ENCODE data around the gene CFAP45.

The CFAP45 gene

DNA sequence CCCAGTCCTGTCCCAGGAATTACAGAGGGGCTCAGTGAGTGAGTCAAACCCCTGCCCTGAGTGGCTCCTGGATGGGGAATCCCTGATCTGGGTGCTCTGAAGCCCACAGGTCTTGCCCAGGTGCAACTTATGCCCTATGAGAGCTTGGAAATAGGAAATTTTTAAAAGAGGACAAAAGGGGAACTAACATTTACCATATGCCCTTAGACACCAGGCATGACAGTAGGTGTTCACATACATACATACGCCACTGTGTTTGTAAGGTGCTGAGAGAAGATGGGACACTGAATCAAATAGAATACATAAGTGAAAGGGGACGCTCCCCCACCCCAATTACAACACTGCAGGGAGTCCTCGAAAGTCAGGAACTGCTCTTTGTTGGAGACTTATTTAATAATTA lies 1.4 kb downstream of the CFAP45 start:
- Histone ChIP-seq H3K27ac (ENCODE audit: low read depth, low read length) (no peak overlapping the region), H3K9me2 (replicated peaks; ENCODE audit: control insufficient read depth, low read length) (no peaks in the 10 kb centered on the region), H3K79me2 (ENCODE audit: control insufficient read depth, low read length) (no peaks in the 10 kb centered on the region), H4K20me1 (ENCODE audit: control insufficient read depth, insufficient read depth, low read depth, low read length) (no peaks in the 10 kb centered on the region), H3K9me3 (ENCODE audit: control insufficient read depth, insufficient read depth, low read length) (no peaks in the 10 kb centered on the region), H3K4me1 (ENCODE audit: control insufficient read depth, low read length) (no peaks in the 10 kb centered on the region), H3K4me3 (ENCODE audit: low read length) (no peak overlapping the region), H3K27me3 (ENCODE audit: control insufficient read depth, low read length) (no peaks in the 10 kb centered on the region; the same call in 1 of the 2 replicates), H3K36me3 (ENCODE audit: control insufficient read depth, low read length) (no peaks in the 10 kb centered on the region), H3F3A (ENCODE audit: control insufficient read depth, insufficient read depth) (no peaks in the 10 kb centered on the region), H3K4me2 (ENCODE audit: low read length) (no peak overlapping the region)
- TF ChIP-seq CTCF (IDR thresholded peaks at IDR 0.05; ENCODE audit: low read depth, low read length, poor library complexity, severe bottlenecking) (no peak), EZH2phosphoT487 (IDR thresholded peaks at IDR 0.05; ENCODE audit: borderline replicate concordance, low read length) (no peak)

DNA sequence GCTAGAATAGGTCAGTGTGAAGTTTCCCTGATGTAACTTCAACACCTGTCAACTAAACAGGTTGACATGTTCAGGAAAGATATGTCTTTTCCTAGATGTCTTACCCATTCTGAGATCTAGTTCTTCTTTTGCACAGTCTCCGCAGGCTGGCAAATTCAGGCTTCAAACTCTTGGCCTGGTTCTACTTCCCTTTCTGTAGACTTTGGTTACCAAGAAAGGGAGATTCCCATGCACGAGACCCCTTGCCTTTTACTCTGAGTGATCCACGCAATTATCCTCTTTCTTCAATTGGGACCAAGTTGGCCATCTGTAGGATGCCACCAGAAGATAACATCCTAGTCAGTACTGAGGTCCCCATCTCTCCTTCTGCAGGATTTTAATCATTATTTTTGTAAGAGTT lies 2.0 kb downstream of the CFAP45 start:
- H4K20me1 ChIP-seq (ENCODE audit: control insufficient read depth, insufficient read depth, low read depth, low read length) = no peaks in the 10 kb centered on the region
- H3K9me3 ChIP-seq (ENCODE audit: control insufficient read depth, insufficient read depth, low read length) = no peaks in the 10 kb centered on the region
- no peaks in the 10 kb centered on the region for H3K79me2 ChIP-seq (ENCODE audit: control insufficient read depth, low read length)
- H3K9me2 ChIP-seq (replicated peaks; ENCODE audit: control insufficient read depth, low read length) = no peaks in the 10 kb centered on the region
- H3F3A ChIP-seq (ENCODE audit: control insufficient read depth, insufficient read depth) = no peaks in the 10 kb centered on the region
- no peaks in the 10 kb centered on the region for H3K36me3 ChIP-seq (ENCODE audit: control insufficient read depth, low read length)
- no peaks in the 10 kb centered on the region for H3K4me1 ChIP-seq (ENCODE audit: control insufficient read depth, low read length)
- H3K4me2 ChIP-seq (ENCODE audit: low read length) = no peak overlapping the region
- TF ChIP-seq CTCF (IDR thresholded peaks at IDR 0.05; ENCODE audit: low read depth, low read length, poor library complexity, severe bottlenecking) = no peak
- TF ChIP-seq EZH2phosphoT487 (IDR thresholded peaks at IDR 0.05; ENCODE audit: borderline replicate concordance, low read length) = no peak
- no peak overlapping the region for H3K4me3 ChIP-seq (ENCODE audit: low read length)
- no peak overlapping the region for H3K27ac ChIP-seq (ENCODE audit: low read depth, low read length)
- H3K27me3 ChIP-seq (ENCODE audit: control insufficient read depth, low read length) = no peaks in the 10 kb centered on the region; the same call in 1 of the 2 replicates

DNA sequence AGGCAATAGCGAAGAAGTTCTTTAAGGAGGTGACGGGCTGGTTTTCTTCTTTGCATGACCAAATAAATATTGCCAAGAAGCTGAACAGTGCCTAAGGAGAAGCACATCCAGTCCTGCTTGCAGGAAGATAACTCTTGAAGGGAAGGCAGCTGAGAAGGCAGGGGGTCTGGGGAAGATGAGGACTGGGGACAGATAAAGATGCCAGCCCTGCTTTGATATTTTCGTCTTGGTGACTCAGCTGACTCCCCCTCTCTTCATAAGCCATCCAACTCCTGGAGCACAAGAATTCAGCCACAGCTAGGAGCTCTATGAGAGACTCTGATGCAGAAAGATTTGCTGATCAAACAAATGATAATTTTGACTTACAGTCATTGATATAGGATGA lies 3.4 kb downstream of the CFAP45 start:
- Histone ChIP-seq H3K4me1 (ENCODE audit: control insufficient read depth, low read length) (no peaks in the 10 kb centered on the region), H3K36me3 (ENCODE audit: control insufficient read depth, low read length) (no peaks in the 10 kb centered on the region), H3K27ac (ENCODE audit: low read depth, low read length) (no peak overlapping the region), H3K79me2 (ENCODE audit: control insufficient read depth, low read length) (no peaks in the 10 kb centered on the region), H3K4me2 (ENCODE audit: low read length) (no peak overlapping the region), H3F3A (ENCODE audit: control insufficient read depth, insufficient read depth) (no peaks in the 10 kb centered on the region), H3K9me3 (ENCODE audit: control insufficient read depth, insufficient read depth, low read length) (no peaks in the 10 kb centered on the region), H3K4me3 (ENCODE audit: low read length) (no peak overlapping the region), H3K9me2 (replicated peaks; ENCODE audit: control insufficient read depth, low read length) (no peaks in the 10 kb centered on the region), H3K27me3 (ENCODE audit: control insufficient read depth, low read length) (no peaks in the 10 kb centered on the region; the same call in 1 of the 2 replicates), H4K20me1 (ENCODE audit: control insufficient read depth, insufficient read depth, low read depth, low read length) (no peaks in the 10 kb centered on the region)
- no peak for TF ChIP-seq CTCF (IDR thresholded peaks at IDR 0.05; ENCODE audit: low read depth, low read length, poor library complexity, severe bottlenecking)
- TF ChIP-seq EZH2phosphoT487 (IDR thresholded peaks at IDR 0.05; ENCODE audit: borderline replicate concordance, low read length) = no peak

All from DOHH2 (cell line).